Stimulated activated naive B cell treated with anti-CD40 and anti-IgM and Interleukin-4, amounts not matched to agents 10 μg/mL and 1 μg/mL and 100 μg/mL, for 72 hours (primary cell): Measurements from ENCODE around the gene IMPG1.

ENCODE experiments used
- ATAC-seq, 2 donors: fragments of 150-1000 bp; cut with Tn5 transposase; replicated peaks; 2 replicates each; pipeline ENCODE4 v1.10.0; 2021; ENCODE audit warnings: moderate library complexity in 1 of 2
- DNase-seq: peaks from one replicate; pipeline ENCODE4 v3.0.0; 2021
- H3K27ac Mint-ChIP-seq: one replicate; pipeline ENCODE4 v1.8.0; 2022; ENCODE audit warnings: mild to moderate bottlenecking, mixed read lengths
- H3K27me3 Mint-ChIP-seq, 2 donors: one replicate each; pipeline ENCODE4 v1.8.0; 2022; ENCODE audit warnings: mixed read lengths in 2 of 2
- H3K36me3 Mint-ChIP-seq, 2 donors: one replicate each; pipeline ENCODE4 v1.8.0; 2022; ENCODE audit warnings: mixed read lengths in 2 of 2, mild to moderate bottlenecking in 1 of 2
- H3K4me1 Mint-ChIP-seq, 2 donors: one replicate each; pipeline ENCODE4 v1.8.0; 2022; ENCODE audit warnings: mixed read lengths in 2 of 2, mild to moderate bottlenecking in 1 of 2
- H3K4me3 Mint-ChIP-seq, 2 donors: one replicate each; pipeline ENCODE4 v1.8.0; 2022; ENCODE audit warnings: mild to moderate bottlenecking in 2 of 2, mixed read lengths in 2 of 2, moderate library complexity in 1 of 2
- H3K9me3 Mint-ChIP-seq, 2 donors: one replicate each; pipeline ENCODE4 v1.8.0; 2022; ENCODE audit warnings: mixed read lengths in 2 of 2, mild to moderate bottlenecking in 1 of 2

IMPG1 gene

DNA sequence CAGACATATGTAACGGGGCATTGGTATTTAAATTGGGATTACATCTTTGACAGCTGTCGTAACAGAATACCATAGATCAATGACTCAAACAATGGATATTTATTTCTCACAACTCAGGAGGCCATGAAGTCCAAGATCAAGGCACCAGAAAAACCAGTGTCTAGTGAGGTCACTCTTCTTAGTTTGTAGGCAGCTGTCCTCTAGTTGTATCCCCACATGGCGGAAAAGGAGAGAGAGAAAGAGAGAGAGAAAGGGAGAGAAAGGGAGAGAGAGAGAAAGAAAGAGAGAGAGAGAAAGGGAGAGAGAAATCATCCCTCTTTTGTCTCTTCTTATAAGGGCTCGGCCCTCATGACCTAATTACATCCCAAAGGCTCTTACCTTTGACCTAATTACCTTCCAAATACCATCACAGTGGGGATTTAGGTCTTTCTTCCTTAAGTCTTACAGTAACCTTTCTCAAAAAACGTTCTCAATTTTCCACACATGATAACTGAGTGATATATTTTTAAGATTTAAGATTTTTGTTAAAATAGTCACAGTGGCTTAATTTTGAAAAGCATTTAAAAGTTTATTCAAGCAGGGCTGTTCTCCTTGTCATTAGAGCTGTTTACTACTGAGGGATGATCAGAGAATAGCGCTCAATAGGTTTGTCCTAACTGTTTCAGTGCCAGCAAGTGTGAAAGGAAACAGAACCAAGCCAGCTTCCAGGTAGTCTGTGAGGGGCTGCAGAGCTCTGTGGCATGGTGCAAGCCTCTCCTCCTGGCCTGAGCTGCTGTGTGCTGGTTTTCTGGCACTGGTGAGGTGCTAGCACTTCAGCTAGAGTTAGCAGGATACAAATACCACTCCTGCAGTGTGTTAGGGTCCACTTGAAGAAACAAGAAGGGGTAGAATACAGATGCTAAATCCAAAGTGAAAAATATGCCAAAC lies 79.0 kb downstream of the IMPG1 start:
- DNase-seq (no peak), ATAC-seq (no peak)
- H3K4me3 Mint-ChIP-seq, result no peak overlapping the region
- H3K27me3 Mint-ChIP-seq, result no peaks in the 10 kb centered on the region
- no peak overlapping the region for H3K27ac Mint-ChIP-seq
- no peaks in the 10 kb centered on the region for H3K4me1 Mint-ChIP-seq
- H3K36me3 Mint-ChIP-seq, result no peaks in the 10 kb centered on the region
- peaks cover 0 to 4% of the 10 kb centered on the region in 2 donors for H3K9me3 Mint-ChIP-seq

GRCh38 chr6:75991941-75992340 lies 80.5 kb downstream of the IMPG1 start:
- Mint-ChIP-seq H3K36me3 (no peaks in the 10 kb centered on the region), H3K4me1 (no peaks in the 10 kb centered on the region), H3K27me3 (no peaks in the 10 kb centered on the region), H3K4me3 (no peak overlapping the region), H3K9me3 (peaks cover 0 to 3% of the 10 kb centered on the region in 2 donors), H3K27ac (no peak overlapping the region)
- DNase-seq (no peak), ATAC-seq (no peak)

- no peaks in the 10 kb centered on the region for H3K4me1 Mint-ChIP-seq
- no peaks in the 10 kb centered on the region for H3K36me3 Mint-ChIP-seq
- no peak overlapping the region for H3K4me3 Mint-ChIP-seq
- no peak for ATAC-seq
- H3K27me3 Mint-ChIP-seq, result no peaks in the 10 kb centered on the region
- peaks cover 0 to 3% of the 10 kb centered on the region in 2 donors for H3K9me3 Mint-ChIP-seq
- H3K27ac Mint-ChIP-seq, result no peak overlapping the region
- DNase-seq, result no peak
Observed at GRCh38 chr6:75986935-75987334, 85.5 kb downstream of the IMPG1 start.

DNA sequence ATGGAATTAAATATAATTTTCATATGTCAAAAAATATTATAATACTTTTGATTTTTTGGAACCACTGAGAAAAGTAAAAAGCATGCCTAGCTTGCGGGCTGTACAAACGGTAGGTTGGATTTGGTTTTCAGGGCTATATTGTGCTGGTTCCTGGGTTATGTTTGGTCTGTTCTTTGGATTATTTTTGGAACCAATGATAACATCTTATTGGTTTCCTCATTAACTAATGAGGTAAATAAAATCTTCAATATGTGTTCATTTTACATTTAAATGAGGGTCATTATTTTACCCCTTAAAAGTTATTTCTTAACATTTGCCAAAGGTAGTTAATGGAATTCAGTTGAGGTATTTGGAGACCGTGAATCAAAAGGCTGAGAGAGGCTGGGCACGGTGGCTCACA lies 96.6 kb downstream of the IMPG1 start:
- peaks cover 0 to 2% of the 10 kb centered on the region in 2 donors for H3K9me3 Mint-ChIP-seq
- H3K36me3 Mint-ChIP-seq, result no peaks in the 10 kb centered on the region
- no peaks in the 10 kb centered on the region for H3K27me3 Mint-ChIP-seq
- no peak overlapping the region for H3K4me3 Mint-ChIP-seq
- no peak overlapping the region for H3K27ac Mint-ChIP-seq
- no peaks in the 10 kb centered on the region for H3K4me1 Mint-ChIP-seq
- DNase-seq (no peak), ATAC-seq (no peak)

GRCh38 chr6:75970093-75970492 lies 102.4 kb downstream of the IMPG1 start:
- H3K4me3 Mint-ChIP-seq, result no peak overlapping the region
- no peak for ATAC-seq
- no peaks in the 10 kb centered on the region for H3K4me1 Mint-ChIP-seq
- H3K27me3 Mint-ChIP-seq, result no peaks in the 10 kb centered on the region
- no peak for DNase-seq
- no peaks in the 10 kb centered on the region for H3K36me3 Mint-ChIP-seq
- no peak overlapping the region for H3K27ac Mint-ChIP-seq
- H3K9me3 Mint-ChIP-seq, result peaks cover 0 to 2% of the 10 kb centered on the region in 2 donors

DNA sequence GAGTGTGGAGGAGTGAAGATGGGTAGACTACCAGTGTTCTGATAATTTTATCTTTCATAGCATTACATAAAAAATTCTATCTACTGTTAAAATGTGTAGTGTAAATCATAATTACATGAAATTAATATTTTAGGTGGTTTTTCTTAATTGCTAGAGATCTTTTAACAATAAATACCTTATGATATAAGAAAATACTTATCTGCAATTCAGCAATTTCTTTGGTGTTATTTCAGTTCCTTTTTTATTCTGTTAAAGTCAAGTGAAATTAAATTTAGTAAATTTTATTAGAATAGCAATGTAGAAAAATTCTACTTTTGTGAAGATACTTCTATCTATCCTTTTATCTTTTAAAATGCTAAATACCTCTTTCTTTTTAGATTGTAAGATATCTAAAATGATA lies 104.3 kb downstream of the IMPG1 start:
- H3K4me3 Mint-ChIP-seq, result no peak overlapping the region
- H3K27ac Mint-ChIP-seq, result no peak overlapping the region
- ATAC-seq (no peak), DNase-seq (no peak)
- peaks cover 0 to 4% of the 10 kb centered on the region in 2 donors for H3K9me3 Mint-ChIP-seq
- H3K36me3 Mint-ChIP-seq, result no peaks in the 10 kb centered on the region
- H3K27me3 Mint-ChIP-seq, result no peaks in the 10 kb centered on the region
- H3K4me1 Mint-ChIP-seq, result no peaks in the 10 kb centered on the region

- no peak for DNase-seq
- Mint-ChIP-seq H3K4me3 (no peak overlapping the region), H3K27ac (no peak overlapping the region), H3K9me3 (peaks cover 0 to 1% of the 10 kb centered on the region in 2 donors), H3K36me3 (no peaks in the 10 kb centered on the region), H3K27me3 (no peaks in the 10 kb centered on the region), H3K4me1 (no peaks in the 10 kb centered on the region)
- no peak for ATAC-seq
Observed at GRCh38 chr6:75963569-75963968, 108.9 kb downstream of the IMPG1 start.

DNA sequence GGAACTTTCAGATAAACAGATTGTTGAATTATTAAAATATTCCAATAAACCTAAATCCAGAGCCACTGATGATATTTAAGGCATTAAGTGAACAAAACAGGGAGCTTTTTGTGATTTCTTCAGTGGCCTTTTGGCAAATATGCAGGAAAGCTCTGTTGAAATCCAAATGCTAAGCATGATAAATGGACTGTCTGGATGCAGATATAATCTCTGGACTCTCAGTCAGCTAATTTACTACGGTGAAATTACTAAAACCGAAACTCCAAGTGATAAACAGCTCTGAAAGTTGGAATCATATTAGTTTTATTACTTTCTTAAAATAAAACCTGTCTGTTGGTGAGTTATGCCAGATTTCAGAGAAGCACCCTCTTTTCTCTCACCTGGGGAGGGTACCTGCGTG lies 120.3 kb downstream of the IMPG1 start:
- peaks cover 2 to 4% of the 10 kb centered on the region in 2 donors for H3K9me3 Mint-ChIP-seq
- H3K36me3 Mint-ChIP-seq, result no peaks in the 10 kb centered on the region
- no peak overlapping the region for H3K27ac Mint-ChIP-seq
- no peaks in the 10 kb centered on the region for H3K4me1 Mint-ChIP-seq
- H3K4me3 Mint-ChIP-seq, result no peak overlapping the region
- no peaks in the 10 kb centered on the region for H3K27me3 Mint-ChIP-seq
- DNase-seq (no peak), ATAC-seq (no peak)

DNA sequence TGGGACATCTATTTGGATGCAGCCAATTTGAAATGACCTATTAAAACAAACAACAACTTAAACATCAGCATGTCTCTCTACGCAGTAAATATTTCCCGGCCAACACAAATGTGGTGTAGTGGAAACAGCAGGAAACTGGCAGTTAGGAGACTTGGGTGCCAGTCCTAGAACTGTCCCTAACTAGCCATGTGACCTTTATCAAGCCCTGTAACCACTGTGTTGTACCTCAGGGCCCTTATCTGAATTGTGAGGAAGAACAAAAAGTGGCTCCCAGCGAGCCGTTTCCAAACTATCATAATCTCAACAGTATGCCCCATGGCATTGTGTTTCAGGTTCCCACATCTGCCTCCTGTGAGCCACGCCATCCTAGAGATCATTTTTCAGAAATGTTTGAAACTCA lies 124.5 kb downstream of the IMPG1 start:
- H3K4me3 Mint-ChIP-seq, result no peak overlapping the region
- H3K36me3 Mint-ChIP-seq, result no peaks in the 10 kb centered on the region
- H3K9me3 Mint-ChIP-seq, result no peaks in the 10 kb centered on the region
- no peaks in the 10 kb centered on the region for H3K27me3 Mint-ChIP-seq
- H3K4me1 Mint-ChIP-seq, result no peaks in the 10 kb centered on the region
- H3K27ac Mint-ChIP-seq, result no peak overlapping the region
- no peak for ATAC-seq
- DNase-seq, result no peak

GRCh38 chr6:75946146-75946831 lies 126.2 kb downstream of the IMPG1 start:
- Mint-ChIP-seq H3K27ac (no peak overlapping the region), H3K27me3 (no peaks in the 10 kb centered on the region), H3K4me1 (no peaks in the 10 kb centered on the region), H3K36me3 (no peaks in the 10 kb centered on the region), H3K9me3 (no peaks in the 10 kb centered on the region), H3K4me3 (no peak overlapping the region)
- DNase-seq (no peak), ATAC-seq (no peak)

DNA sequence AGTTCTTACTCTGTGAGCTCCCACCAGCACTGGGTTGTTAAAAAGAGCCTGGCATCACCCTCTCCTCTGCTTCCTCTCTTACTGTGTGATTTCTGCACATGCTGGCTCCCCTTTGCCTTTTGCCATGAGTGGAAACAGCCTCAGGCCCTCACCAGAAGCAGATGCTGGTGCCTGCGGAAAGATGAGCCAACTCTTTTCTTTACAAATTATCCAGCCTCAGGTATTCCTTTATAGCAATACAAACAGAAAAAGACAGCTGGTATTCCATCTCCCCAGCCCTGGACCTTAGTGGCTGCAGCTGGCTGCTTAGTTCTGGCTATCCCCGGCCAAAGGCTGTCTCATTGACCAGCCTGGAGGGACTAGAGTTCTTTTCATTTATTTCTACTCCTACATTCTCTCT lies 129.1 kb downstream of the IMPG1 start:
- Mint-ChIP-seq H3K36me3 (no peaks in the 10 kb centered on the region), H3K27me3 (no peaks in the 10 kb centered on the region), H3K27ac (no peak overlapping the region), H3K9me3 (no peaks in the 10 kb centered on the region), H3K4me1 (no peaks in the 10 kb centered on the region), H3K4me3 (no peak overlapping the region)
- ATAC-seq (no peak), DNase-seq (no peak)

- ATAC-seq, result no peak
- Mint-ChIP-seq H3K9me3 (no peaks in the 10 kb centered on the region), H3K36me3 (no peaks in the 10 kb centered on the region), H3K27ac (no peak overlapping the region), H3K4me1 (no peaks in the 10 kb centered on the region), H3K27me3 (peaks cover 6 to 7% of the 10 kb centered on the region in 2 donors), H3K4me3 (no peak overlapping the region)
- DNase-seq, result no peak
Observed at GRCh38 chr6:75941509-75941908, 131.0 kb downstream of the IMPG1 start.

- ATAC-seq (no peak), DNase-seq (no peak)
- no peak overlapping the region for H3K27ac Mint-ChIP-seq
- H3K27me3 Mint-ChIP-seq, result peaks cover 8 to 14% of the 10 kb centered on the region in 2 donors
- no peak overlapping the region for H3K4me3 Mint-ChIP-seq
- H3K9me3 Mint-ChIP-seq, result no peaks in the 10 kb centered on the region
- no peaks in the 10 kb centered on the region for H3K4me1 Mint-ChIP-seq
- no peaks in the 10 kb centered on the region for H3K36me3 Mint-ChIP-seq
Observed at GRCh38 chr6:75940564-75940963, 131.9 kb downstream of the IMPG1 start.

DNA sequence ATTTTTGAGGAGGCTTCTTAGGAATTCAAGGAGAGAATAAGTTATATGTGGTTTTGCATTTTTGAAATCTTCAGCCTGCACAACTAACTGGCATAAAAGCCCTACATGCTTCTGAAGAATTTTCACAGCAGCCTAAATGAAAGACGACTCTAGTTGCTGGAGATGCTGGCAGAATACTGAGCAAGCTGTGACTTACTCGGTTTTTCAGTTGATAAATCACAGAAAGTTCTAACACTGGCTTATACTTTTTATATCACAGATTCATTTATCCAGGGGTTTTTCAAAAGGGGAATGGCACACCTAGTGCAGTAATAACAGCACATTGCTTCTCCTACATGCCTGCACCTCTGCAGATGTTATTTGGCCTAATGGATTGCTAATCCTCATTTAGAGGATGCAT lies 134.6 kb downstream of the IMPG1 start:
- Mint-ChIP-seq H3K27ac (no peak overlapping the region), H3K36me3 (no peaks in the 10 kb centered on the region), H3K27me3 (peaks cover 27 to 31% of the 10 kb centered on the region in 2 donors), H3K4me3 (no peak overlapping the region), H3K9me3 (no peaks in the 10 kb centered on the region), H3K4me1 (peaks cover 4 to 10% of the 10 kb centered on the region in 2 donors)
- no peak for ATAC-seq
- DNase-seq, result no peak

GRCh38 chr6:75936682-75937081 lies 135.8 kb downstream of the IMPG1 start:
- no peak overlapping the region for H3K4me3 Mint-ChIP-seq
- H3K36me3 Mint-ChIP-seq, result no peaks in the 10 kb centered on the region
- peaks cover 4 to 10% of the 10 kb centered on the region in 2 donors for H3K4me1 Mint-ChIP-seq
- ATAC-seq (no peak), DNase-seq (no peak)
- no peaks in the 10 kb centered on the region for H3K9me3 Mint-ChIP-seq
- H3K27me3 Mint-ChIP-seq, result peaks cover 28 to 31% of the 10 kb centered on the region in 2 donors
- H3K27ac Mint-ChIP-seq, result no peak overlapping the region
